GM12891 (cell line): ENCODE results near the gene NCKIPSD.

Source experiments
- POLR2A ChIP-seq: IDR thresholded peaks from 2 replicates; pipeline ENCODE4 v1.6.1; 2011; ENCODE audit warnings: low read depth, low read length, control low read depth
- POLR2AphosphoS5 ChIP-seq: IDR thresholded peaks from 2 replicates; pipeline ENCODE4 v1.6.1; 2011; ENCODE audit warnings: low read depth, low read length, control low read depth
- SPI1 ChIP-seq: IDR thresholded peaks from 2 replicates; pipeline ENCODE4 v1.6.1; 2011; ENCODE audit warnings: low read depth, low read length, control low read depth
- TAF1 ChIP-seq: IDR thresholded peaks from 2 replicates; pipeline ENCODE4 v1.6.1; 2011; ENCODE audit warnings: low read depth, low read length, control low read depth

DNA sequence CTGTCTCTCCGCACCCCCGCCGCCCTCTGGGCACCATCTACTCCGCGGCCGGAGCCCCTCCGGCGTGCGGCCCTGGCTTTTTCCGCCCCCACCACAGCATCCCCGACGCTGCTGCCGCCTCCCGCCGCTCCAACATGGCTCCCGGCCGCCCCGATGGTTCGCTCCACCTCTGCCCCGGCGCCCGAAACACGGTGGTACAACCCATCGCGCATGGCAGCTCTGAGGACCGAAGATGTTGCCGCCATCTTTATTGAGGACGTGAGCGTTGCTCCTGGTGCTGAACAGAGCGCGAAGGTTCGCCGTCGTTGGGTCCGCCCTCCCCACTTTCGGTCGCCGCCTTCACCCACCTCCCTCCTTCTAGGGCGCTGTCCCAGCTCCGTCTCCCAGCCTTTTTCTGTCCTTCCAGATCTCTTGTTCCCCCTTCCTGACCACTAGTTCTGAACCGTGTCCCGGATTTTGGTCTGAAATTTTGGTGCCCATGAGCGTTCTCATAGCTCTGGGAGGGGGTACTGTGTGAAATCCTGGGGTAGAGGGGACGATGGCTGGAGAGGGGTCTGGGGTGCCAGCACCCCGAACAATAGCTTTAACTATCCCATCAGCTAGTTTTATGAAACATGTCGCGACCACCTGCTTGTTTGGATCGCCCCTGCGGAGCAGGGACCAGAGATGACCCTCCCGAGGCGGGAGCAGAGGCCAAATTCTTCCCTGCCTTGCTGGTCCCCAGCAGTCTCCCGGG is 22.8 kb downstream of the NCKIPSD start, which contains the start of gene CELSR3:
- TF ChIP-seq POLR2AphosphoS5 (no peak), POLR2A (no peak), SPI1 (no peak), TAF1 (no peak)
